HEK293 (cell line): Measurements from ENCODE around the gene EPG5.

Source experiments
- PRDM1 ChIP-seq: fragments of 450-650 bp; formaldehyde crosslinking; IDR thresholded peaks from 2 replicates; pipeline ENCODE4; 2016; ENCODE audit warnings: missing biosample characterization, missing genetic modification characterization
- PRDM10 ChIP-seq: fragments of 450-650 bp; formaldehyde crosslinking; IDR thresholded peaks from 2 replicates; pipeline ENCODE4 v1.5.1; 2016; ENCODE audit warnings: missing biosample characterization, missing genetic modification characterization
- PRDM4 ChIP-seq: fragments of 450-650 bp; formaldehyde crosslinking; IDR thresholded peaks from 2 replicates; pipeline ENCODE4 v1.5.1; 2017; ENCODE audit warnings: missing biosample characterization, missing genetic modification characterization
- RBAK ChIP-seq: fragments of 450-650 bp; formaldehyde crosslinking; IDR thresholded peaks from 2 replicates; pipeline ENCODE4 v1.5.1; 2016; ENCODE audit warnings: missing biosample characterization, missing genetic modification characterization
- REPIN1 ChIP-seq: fragments of 450-650 bp; formaldehyde crosslinking; IDR thresholded peaks from 2 replicates; pipeline ENCODE4 v1.5.1; 2017; ENCODE audit warnings: missing biosample characterization, missing genetic modification characterization, low read depth
- ZNF114 ChIP-seq: fragments of 450-650 bp; formaldehyde crosslinking; IDR thresholded peaks from 2 replicates; pipeline ENCODE4 v1.5.0; 2017; ENCODE audit warnings: missing biosample characterization, missing genetic modification characterization
- ZNF16 ChIP-seq: fragments of 450-650 bp; formaldehyde crosslinking; IDR thresholded peaks from 2 replicates; pipeline ENCODE4 v1.5.1; 2016; ENCODE audit warnings: low read depth, missing biosample characterization, missing genetic modification characterization
- ZNF169 ChIP-seq: fragments of 450-650 bp; formaldehyde crosslinking; IDR thresholded peaks from 2 replicates; pipeline ENCODE4 v1.5.1; 2016; ENCODE audit warnings: missing biosample characterization, missing genetic modification characterization
- ZNF23 ChIP-seq: fragments of 450-650 bp; formaldehyde crosslinking; IDR thresholded peaks from 2 replicates; pipeline ENCODE4 v1.5.1; 2016; ENCODE audit warnings: missing biosample characterization, missing genetic modification characterization, borderline replicate concordance
- ZNF24 ChIP-seq: fragments of 450-650 bp; formaldehyde crosslinking; IDR thresholded peaks from 2 replicates; pipeline ENCODE4 v1.5.1; 2016; ENCODE audit warnings: missing biosample characterization, missing genetic modification characterization
- ZNF302 ChIP-seq: fragments of 450-650 bp; formaldehyde crosslinking; IDR thresholded peaks from 2 replicates; pipeline ENCODE4 v1.5.1; 2016; ENCODE audit warnings: missing biosample characterization, missing genetic modification characterization, low read depth
- TF ChIP-seq, protein P1 (sequence below): fragments of 450-650 bp; formaldehyde crosslinking; IDR thresholded peaks from 2 replicates; pipeline ENCODE4 v1.5.1; 2016; ENCODE audit warnings: missing biosample characterization, missing genetic modification characterization
- TF ChIP-seq, protein P2 (sequence below): fragments of 450-650 bp; formaldehyde crosslinking; optimal IDR thresholded peaks from 2 replicates; pipeline ENCODE3; 2016; ENCODE audit warnings: missing biosample characterization, mild to moderate bottlenecking, missing genetic modification characterization

DNA sequence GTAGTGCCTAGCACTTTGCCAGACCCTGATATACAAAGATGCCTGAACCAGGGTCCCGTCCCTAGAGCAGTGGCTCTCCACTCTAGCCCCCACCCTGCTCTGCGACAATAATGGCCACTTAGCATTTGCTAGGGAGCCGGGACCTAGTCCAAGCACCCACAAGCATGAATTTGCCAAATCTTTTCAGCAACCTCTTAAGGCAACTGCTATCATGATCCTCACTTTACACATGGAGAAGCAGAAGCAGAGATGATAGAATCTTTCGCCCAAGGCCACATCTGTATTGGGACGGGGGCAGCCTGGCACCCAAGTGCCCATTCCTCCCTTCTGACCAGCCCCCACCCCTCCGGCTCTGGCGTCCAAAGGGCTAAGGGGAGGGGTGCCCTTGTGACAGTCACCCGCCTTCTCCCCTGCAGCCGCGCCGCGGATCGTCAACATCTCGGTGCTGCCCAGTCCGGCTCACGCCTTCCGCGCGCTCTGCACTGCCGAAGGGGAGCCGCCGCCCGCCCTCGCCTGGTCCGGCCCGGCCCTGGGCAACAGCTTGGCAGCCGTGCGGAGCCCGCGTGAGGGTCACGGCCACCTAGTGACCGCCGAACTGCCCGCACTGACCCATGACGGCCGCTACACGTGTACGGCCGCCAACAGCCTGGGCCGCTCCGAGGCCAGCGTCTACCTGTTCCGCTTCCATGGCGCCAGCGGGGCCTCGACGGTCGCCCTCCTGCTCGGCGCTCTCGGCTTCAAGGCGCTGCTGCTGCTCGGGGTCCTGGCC is 128.6 kb downstream of the EPG5 start:
- TF ChIP-seq, protein P1, sequence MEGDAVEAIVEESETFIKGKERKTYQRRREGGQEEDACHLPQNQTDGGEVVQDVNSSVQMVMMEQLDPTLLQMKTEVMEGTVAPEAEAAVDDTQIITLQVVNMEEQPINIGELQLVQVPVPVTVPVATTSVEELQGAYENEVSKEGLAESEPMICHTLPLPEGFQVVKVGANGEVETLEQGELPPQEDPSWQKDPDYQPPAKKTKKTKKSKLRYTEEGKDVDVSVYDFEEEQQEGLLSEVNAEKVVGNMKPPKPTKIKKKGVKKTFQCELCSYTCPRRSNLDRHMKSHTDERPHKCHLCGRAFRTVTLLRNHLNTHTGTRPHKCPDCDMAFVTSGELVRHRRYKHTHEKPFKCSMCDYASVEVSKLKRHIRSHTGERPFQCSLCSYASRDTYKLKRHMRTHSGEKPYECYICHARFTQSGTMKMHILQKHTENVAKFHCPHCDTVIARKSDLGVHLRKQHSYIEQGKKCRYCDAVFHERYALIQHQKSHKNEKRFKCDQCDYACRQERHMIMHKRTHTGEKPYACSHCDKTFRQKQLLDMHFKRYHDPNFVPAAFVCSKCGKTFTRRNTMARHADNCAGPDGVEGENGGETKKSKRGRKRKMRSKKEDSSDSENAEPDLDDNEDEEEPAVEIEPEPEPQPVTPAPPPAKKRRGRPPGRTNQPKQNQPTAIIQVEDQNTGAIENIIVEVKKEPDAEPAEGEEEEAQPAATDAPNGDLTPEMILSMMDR (tag by site-specific recombination), result no peak
- TF ChIP-seq ZNF114, result no peak
- no peak for TF ChIP-seq ZNF302 (tag by site-specific recombination)
- TF ChIP-seq REPIN1 (tag by site-specific recombination), result no peak
- no peak for TF ChIP-seq PRDM10 (tag by site-specific recombination)
- no peak for TF ChIP-seq ZNF16 (tag by site-specific recombination)
- TF ChIP-seq, protein P2, sequence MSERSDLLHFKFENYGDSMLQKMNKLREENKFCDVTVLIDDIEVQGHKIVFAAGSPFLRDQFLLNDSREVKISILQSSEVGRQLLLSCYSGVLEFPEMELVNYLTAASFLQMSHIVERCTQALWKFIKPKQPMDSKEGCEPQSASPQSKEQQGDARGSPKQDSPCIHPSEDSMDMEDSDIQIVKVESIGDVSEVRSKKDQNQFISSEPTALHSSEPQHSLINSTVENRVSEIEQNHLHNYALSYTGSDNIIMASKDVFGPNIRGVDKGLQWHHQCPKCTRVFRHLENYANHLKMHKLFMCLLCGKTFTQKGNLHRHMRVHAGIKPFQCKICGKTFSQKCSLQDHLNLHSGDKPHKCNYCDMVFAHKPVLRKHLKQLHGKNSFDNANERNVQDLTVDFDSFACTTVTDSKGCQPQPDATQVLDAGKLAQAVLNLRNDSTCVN (tag by site-specific recombination), result no peak
- no peak for TF ChIP-seq ZNF24 (tag by site-specific recombination)
- TF ChIP-seq ZNF23 (tag by site-specific recombination), result no peak
- no peak for TF ChIP-seq RBAK
- no peak for TF ChIP-seq ZNF169 (tag by site-specific recombination)
- no peak for TF ChIP-seq PRDM4 (tag by site-specific recombination)
- no peak for TF ChIP-seq PRDM1 (tag by site-specific recombination)
